Activated naive CD4-positive, alpha-beta T cell treated with Interleukin-2 at 50 U/mL for 16 hours (primary cell): ENCODE measurements around the gene ANK3.

ENCODE experiments used
- DNase-seq: peaks from one replicate; pipeline ENCODE4 v3.0.0-alpha.2; 2020

The ANK3 gene

GRCh38 chr10:60340973-60341372 lies 48.7 kb downstream of the ANK3 start:
- DNase-seq: no peak

DNA sequence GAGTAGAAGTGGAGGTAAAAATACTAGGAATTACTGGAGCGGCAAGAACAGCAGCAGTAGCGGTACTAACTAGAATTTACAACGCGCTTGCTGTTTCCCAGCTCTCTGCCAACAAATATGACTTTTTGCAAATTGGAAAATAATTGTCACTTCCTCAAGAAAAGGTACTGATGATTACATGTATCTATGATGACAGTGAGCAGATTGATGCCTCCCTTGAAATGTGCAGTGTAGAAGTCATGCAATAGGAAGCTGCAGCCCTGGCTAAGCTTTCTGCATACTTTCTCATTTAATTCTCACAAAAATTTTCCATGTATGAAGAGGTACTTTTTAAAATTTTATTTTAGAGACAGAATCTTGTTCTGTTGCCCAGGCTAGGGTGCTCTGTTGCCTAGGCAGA lies 49.9 kb downstream of the ANK3 start:
- DNase-seq: no peak

DNA sequence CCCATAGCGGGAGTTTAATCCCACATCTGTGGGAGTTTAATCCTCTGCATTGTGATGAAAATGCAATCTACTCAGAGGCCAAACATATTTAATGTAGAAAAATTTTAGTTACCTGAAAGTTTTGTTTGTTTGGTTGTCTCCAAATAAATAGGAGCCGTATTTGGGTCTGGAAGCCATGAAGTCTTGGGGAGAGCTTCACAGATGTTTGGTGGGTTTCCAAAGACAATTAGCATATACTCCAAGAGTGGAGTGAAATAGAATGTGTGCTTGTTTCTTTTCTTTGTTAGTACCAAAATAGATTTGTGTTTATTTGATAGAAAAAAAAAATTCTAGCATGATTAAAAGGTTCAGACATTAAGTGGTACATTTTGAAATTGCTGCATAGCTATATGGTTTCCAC lies 50.9 kb downstream of the ANK3 start:
- DNase-seq: no peak

DNA sequence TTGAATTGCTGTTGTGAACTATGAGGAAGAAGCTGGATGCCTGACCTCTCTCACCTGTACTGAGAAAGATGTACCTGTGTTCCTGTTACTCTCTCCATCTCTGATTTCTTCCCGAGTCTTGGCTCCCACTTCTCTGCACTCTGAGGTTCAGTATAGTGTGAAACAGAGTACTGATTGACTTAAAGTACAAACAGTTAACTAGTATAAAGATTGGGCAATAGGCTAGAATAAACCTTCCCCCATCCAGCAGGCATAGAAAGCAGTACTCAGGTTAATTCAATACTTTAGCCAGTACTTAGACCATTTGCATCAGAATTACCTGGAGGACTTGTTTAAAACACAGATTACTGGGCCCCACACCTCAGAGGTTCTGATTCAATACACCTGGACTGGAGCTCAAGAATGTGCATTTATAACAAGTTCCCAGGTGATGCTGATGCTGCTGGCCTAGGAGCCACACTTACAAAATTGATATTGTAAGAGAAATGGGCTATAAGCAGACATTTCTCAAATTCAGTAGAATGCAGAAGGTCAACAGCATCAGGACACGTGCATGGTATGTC lies 51.6 kb downstream of the ANK3 start:
- no peak for DNase-seq

- no peak for DNase-seq
Measured at GRCh38 chr10:60336901-60337630, 52.6 kb downstream of the ANK3 start.

- DNase-seq: no peak
Measured at GRCh38 chr10:60335708-60336107, 54.0 kb downstream of the ANK3 start.

DNA sequence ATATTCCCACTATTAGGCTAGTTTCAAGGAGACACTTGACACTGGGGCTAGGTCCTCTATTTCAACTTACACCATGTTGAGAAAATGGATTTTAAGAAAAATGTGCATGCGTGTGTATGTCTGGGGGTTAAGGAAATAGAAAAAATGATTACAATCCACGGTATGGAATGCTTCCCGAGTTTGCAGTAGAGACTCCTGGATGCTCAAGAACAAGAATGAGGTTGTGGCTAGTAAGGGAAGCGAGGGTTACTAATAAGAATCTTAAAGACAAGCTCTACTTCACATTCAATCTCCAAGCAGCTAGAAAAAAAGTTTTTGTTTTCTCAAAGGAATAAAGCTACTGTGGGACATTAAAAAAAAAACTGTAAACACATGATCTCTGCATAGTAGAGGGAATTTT lies 54.7 kb downstream of the ANK3 start:
- DNase-seq: no peak

DNA sequence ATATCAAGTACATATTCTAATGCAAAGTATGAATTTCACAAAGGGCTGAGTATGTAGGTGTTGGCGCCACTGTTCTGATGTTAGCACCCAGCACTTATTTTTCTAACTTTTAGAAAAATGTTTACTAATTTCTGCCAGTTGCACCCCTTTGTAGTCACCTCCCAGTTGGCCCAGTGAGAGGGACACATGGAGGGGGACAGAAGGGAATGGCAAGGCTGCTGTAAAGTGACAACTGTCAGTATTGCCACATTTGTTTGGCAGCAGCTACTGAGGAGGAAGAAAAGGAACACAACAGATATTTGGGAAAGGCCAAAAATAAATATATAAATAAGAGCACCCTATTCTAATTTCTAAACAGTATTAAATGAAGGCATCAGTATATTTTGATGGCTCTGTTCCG lies 57.3 kb downstream of the ANK3 start:
- DNase-seq: no peak

DNA sequence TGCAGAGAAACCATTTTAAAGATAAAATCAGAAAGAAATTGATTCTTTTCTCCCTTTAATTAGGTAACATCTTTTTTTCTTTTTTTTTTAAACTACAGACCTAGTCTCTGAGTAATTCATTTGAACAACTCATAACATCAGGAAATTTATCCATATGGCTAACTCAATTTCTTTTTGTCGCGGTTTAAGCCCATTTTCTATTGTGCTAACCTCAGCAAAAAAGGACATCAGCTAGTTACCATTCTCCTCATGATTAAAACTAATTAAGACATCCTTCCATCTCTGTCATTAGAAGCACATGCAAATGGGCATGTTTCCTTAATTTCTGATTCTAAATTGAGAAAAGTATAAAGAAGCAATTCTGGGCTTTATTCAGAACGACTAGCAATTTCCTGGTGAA lies 57.8 kb downstream of the ANK3 start:
- no peak for DNase-seq

DNA sequence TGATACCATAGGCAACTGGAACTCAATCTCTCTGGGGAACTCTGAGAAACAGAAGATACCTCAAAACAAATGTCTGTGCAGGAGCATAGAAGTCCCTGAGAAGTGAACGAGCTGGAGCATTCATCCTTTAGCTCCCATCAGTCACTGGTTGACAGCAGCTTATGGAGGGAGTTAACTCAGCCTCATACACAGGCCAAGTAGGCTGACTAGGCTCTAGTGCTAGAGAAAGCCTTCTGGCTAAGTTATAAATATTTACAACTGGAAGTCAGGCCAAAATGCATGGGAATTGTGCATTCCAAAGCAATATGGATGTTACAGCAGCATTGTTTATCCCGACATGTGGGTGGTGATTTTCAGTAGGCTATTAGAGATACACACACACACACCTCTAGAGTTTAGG lies 66.5 kb downstream of the ANK3 start:
- DNase-seq: no peak

DNA sequence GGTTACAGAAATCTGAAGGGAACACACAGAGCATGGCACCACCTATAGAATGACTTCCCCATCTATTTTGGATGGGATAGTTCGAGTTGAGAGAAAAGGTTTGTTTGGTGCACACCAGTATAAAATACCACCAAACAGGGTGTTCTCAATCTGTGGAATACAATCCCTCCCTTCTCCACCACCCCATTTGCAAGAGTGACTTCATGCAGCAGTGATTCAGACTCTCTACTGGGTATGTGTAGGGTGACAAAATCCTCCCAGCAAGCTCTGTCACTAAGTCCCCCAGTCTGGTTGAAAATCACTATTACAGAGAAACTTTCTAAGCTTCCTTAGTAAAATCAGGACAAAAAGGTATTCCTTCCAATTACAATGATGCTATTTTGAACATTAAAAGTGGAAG lies 69.0 kb downstream of the ANK3 start:
- DNase-seq: no peak

DNA sequence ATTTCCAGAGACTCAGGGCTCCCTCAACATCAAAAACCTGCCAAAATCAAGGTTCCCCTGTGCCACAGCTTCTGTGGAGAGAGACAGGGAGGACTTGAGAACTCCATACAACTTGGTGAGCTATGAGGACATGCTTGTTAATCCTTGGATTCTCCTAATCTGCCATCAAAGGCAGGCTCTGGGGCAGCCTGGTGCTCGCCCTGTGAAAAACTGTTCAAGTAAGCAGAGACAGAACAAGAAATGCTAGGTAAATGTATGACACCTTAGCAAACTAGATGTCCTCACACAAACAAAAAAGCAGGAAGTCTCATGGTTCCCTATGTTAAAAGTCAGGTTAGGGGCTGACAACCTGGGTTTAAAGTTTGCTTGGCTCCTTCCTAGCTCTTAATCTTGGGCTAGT lies 73.6 kb downstream of the ANK3 start:
- DNase-seq: no peak

DNA sequence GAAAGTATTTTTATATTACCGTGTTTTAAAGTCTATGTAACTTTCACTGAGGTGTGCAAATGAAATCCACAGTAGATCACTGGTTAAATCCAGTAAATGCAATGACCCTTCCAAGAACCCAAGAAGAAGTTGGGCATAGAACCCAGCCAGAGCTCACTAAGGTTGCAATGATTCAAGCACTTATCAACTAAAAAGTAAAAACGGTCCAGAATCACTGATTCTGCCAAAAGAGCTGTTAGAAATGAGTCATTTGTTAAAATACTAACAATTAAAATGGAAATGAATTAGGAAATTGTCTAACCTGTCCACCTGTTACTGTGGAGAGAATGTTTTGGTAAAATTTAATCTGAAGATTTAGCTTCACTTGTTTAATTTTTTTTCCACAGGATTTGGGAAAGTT lies 74.4 kb downstream of the ANK3 start:
- no peak for DNase-seq

GRCh38 chr10:60314069-60314940 lies 75.4 kb downstream of the ANK3 start:
- DNase-seq: no peak

DNA sequence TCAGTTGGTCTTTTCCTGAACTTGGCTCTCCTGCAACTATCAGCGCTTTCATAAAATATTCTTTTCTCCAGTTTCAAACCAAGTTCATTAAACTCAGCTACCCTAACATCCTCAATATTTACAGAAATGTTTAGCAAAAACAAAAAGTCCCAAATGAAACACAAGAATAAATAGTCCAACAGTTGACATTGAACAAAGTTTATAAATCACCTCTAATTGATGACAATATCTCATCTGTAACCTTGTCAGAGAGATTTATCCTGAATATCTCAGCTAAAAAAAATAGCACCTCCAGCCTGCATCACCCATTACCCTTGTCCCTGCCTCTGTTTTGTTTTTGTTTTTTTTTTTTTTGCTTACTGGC lies 76.1 kb downstream of the ANK3 start:
- DNase-seq: no peak

- DNase-seq: no peak
Measured at GRCh38 chr10:60312818-60313588, 76.7 kb downstream of the ANK3 start.

GRCh38 chr10:60311821-60312220 lies 77.9 kb downstream of the ANK3 start:
- DNase-seq: no peak

DNA sequence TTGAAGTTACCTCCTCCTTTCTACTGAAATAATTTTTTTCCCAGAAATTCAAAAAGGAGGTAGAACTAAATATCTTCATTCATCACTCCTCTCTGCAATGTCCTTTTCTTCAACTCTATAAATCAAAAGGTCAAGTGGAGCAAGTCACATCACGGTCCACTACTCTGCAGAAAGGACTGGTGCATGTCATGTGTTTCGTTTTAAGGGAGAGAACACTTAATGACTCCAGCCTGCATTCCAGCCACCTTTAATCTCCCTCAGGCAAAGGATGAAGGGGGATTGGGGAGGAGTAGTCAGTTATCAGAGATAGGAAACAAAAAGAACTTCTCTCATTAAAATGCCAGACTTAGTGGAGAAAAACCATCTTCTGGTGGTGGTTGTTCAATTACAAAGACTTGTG lies 78.9 kb downstream of the ANK3 start:
- DNase-seq: no peak

- no peak for DNase-seq
Measured at GRCh38 chr10:60309891-60310290, 79.8 kb downstream of the ANK3 start.

- DNase-seq: no peak
Measured at GRCh38 chr10:60309371-60309770, 80.3 kb downstream of the ANK3 start.

DNA sequence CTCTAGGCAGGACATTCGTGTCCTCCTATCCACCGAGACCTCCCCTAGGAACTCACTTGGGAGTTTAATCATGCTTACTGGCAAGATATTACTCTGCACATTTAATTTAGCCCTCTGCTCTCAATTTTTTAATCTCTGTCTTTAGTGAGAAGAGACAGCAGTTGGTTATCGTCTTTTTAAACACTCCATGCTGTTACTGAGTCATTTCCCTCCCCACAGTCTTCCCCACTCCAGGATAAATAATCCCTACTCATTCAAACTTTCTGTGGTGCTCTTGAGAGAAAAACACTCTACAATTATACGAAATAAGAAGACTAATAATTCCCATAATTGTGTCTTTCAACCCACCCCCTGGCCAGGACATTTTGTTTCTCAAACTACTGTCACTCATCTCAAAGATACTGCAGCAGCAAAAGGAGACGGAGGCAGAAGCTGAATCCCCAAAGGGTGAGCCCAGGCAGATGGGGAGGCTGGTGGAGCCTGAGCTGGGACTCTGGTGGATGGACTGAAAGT lies 84.2 kb downstream of the ANK3 start:
- DNase-seq: no peak

- no peak for DNase-seq
Measured at GRCh38 chr10:60304829-60305379, 84.8 kb downstream of the ANK3 start.

DNA sequence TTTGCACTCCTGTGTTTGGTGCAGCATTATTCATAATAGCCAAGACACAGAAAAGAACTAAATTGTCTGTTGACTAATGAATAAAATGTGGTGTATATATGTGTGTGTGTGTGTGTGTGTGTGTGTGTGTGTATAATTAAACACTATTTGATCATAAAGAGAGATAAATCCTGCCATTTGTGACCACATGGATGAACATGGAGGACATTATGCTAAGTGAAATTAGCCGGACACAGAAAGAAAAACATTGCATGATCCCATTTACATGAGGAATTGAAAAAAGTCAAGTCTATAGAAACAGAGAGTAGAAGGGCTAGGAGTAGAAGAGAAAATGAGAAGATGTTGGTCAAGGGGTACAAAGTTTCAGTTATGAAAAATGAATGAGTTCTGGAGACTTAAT lies 85.9 kb downstream of the ANK3 start:
- no peak for DNase-seq
